ENCODE results near the gene LSR.

- TF ChIP-seq CTCF (IDR thresholded peaks at IDR 0.05) (no peak), POLR2A (IDR thresholded peaks at IDR 0.05) (no peak)
These were observed 41.9 kb upstream of the LSR start for GRCh38 chr19:35206855-35207254.
